DMS153 (cell line): ENCODE measurements around the gene ARVCF.

Experiments used
- DNase-seq: peaks from one replicate; lab custom pipeline; 2025; lab: John Stamatoyannopoulos, UW

The ARVCF gene

GRCh38 chr22:19973551-19974267 lies 42.9 kb downstream of the ARVCF start:
- no peak for DNase-seq

- DNase-seq: no peak
Measured at GRCh38 chr22:19972652-19973550, 43.7 kb downstream of the ARVCF start.

- no peak for DNase-seq
Measured at GRCh38 chr22:19972251-19972650, 44.4 kb downstream of the ARVCF start.

GRCh38 chr22:19971276-19972124 lies 45.1 kb downstream of the ARVCF start:
- no peak for DNase-seq

GRCh38 chr22:19970479-19971275 lies 45.9 kb downstream of the ARVCF start:
- DNase-seq: no peak

- DNase-seq: no peak
Measured at GRCh38 chr22:19970031-19970478, 46.6 kb downstream of the ARVCF start.

GRCh38 chr22:19969141-19969928 lies 47.3 kb downstream of the ARVCF start:
- DNase-seq: no peak

- no peak for DNase-seq
Measured at GRCh38 chr22:19968450-19968891, 48.2 kb downstream of the ARVCF start.

- no peak for DNase-seq
Measured at GRCh38 chr22:19967850-19968449, 48.7 kb downstream of the ARVCF start.

GRCh38 chr22:19966908-19967750 lies 49.5 kb downstream of the ARVCF start:
- no peak for DNase-seq

GRCh38 chr22:19965771-19966709 lies 50.6 kb downstream of the ARVCF start:
- no peak for DNase-seq

- no peak for DNase-seq
Measured at GRCh38 chr22:19964701-19965386, 51.8 kb downstream of the ARVCF start.

- no peak for DNase-seq
Measured at GRCh38 chr22:19963863-19964642, 52.6 kb downstream of the ARVCF start.

- DNase-seq: peak; percentile 38
Measured at GRCh38 chr22:19962909-19963806, 53.5 kb downstream of the ARVCF start.

- DNase-seq: peak; percentile 76
Measured at GRCh38 chr22:19962246-19962908, 54.2 kb downstream of the ARVCF start.
